Thymus (tissue), 11 donors: Measurements from ENCODE around the gene NXN. TPM values are rescaled to one million over a fixed set of nuclear protein-coding genes. Genes with fewer than 3 reads are reported as not detected.

Experiments used
- DNase-seq, 9 donors: peaks; one replicate each; pipeline ENCODE4 v3.0.0-alpha.2; 2013; ENCODE audit warnings: low spot score in 9 of 9, low read depth in 6 of 9, missing footprints in 1 of 9
- H3K27ac ChIP-seq, 2 donors: one replicate each; pipeline ENCODE4 v1.5.1; 2013; ENCODE audit warnings: control low read depth in 1 of 2, low read depth in 1 of 2, low read length in 1 of 2, mild to moderate bottlenecking in 1 of 2, moderate library complexity in 1 of 2
- H3K27me3 ChIP-seq, 2 donors: one replicate each; pipeline ENCODE4 v1.5.1; 2013; ENCODE audit warnings: low read length in 1 of 2; ENCODE audit not compliant: control insufficient read depth in 2 of 2, insufficient read depth in 1 of 2
- H3K36me3 ChIP-seq, 2 donors: one replicate each; pipeline ENCODE4 v1.5.1; 2013; ENCODE audit warnings: low read length in 1 of 2, mild to moderate bottlenecking in 1 of 2, moderate library complexity in 1 of 2; ENCODE audit not compliant: control insufficient read depth in 2 of 2, insufficient read depth in 2 of 2
- H3K4me1 ChIP-seq, 2 donors: one replicate each; pipeline ENCODE4 v1.5.1; 2013; ENCODE audit warnings: low read length in 2 of 2; ENCODE audit not compliant: control insufficient read depth in 2 of 2, insufficient read depth in 2 of 2
- H3K4me3 ChIP-seq, 2 donors: one replicate each; pipeline ENCODE4 v1.5.1; 2013; ENCODE audit warnings: low read length in 2 of 2, control low read depth in 1 of 2, mild to moderate bottlenecking in 1 of 2
- H3K9me3 ChIP-seq, 2 donors: one replicate each; pipeline ENCODE4 v1.5.1; 2013; ENCODE audit warnings: low read length in 1 of 2, mild to moderate bottlenecking in 1 of 2; ENCODE audit not compliant: control insufficient read depth in 2 of 2, insufficient read depth in 1 of 2
- WGBS: extraction: QIAGEN DNeasy Blood & Tissue Kit; methylation state at CpG from one replicate; pipeline ENCODE4 v1.1.7; 2013; 5-methylcytosine and 5-hydroxymethylcytosine counted together
- polyA plus RNA-seq: library from polyadenylated mRNA; stranded (reverse); fragments of 200-250 nt; gene quantifications from one replicate; pipeline ENCODE4 v1.2.3, GENCODE V29; 2013
- total RNA-seq: library from RNA; stranded (reverse); fragments of 120-200 nt; gene quantifications from one replicate; pipeline ENCODE4 v1.2.4, GENCODE V29; 2013
- donor health status: healthy.

NXN gene
- total and polyA plus RNA-seq, 2 donors: 16.8 to 25.7 TPM

- H3K27ac ChIP-seq: no peak overlapping the region
- no peaks in the 10 kb centered on the region for H3K27me3 ChIP-seq
- H3K9me3 ChIP-seq: no peaks in the 10 kb centered on the region
- WGBS: 93% methylated on average over 16 of the region's 16 CpGs
- no peak overlapping the region for H3K4me3 ChIP-seq
- H3K4me1 ChIP-seq: no peaks in the 10 kb centered on the region
- no peaks in the 10 kb centered on the region for H3K36me3 ChIP-seq
- DNase-seq: no peak
Observed at GRCh38 chr17:824378-824777, 155.2 kb downstream of the NXN start.

- no peaks in the 10 kb centered on the region for H3K4me1 ChIP-seq
- 96% methylated on average over 9 of the region's 9 CpGs for WGBS
- H3K27me3 ChIP-seq: no peaks in the 10 kb centered on the region
- H3K36me3 ChIP-seq: no peaks in the 10 kb centered on the region
- no peaks in the 10 kb centered on the region for H3K9me3 ChIP-seq
- H3K4me3 ChIP-seq: no peak overlapping the region
- DNase-seq: no peak
- H3K27ac ChIP-seq: no peak overlapping the region
Observed at GRCh38 chr17:823501-823902, 156.1 kb downstream of the NXN start.

- Histone ChIP-seq H3K27ac (no peak overlapping the region), H3K9me3 (no peaks in the 10 kb centered on the region), H3K36me3 (no peaks in the 10 kb centered on the region), H3K4me1 (no peaks in the 10 kb centered on the region), H3K27me3 (no peaks in the 10 kb centered on the region), H3K4me3 (no peak overlapping the region)
- WGBS: 96% methylated on average over 19 of the region's 19 CpGs
- no peak for DNase-seq
Observed at GRCh38 chr17:819251-819650, 160.3 kb downstream of the NXN start.

- no peaks in the 10 kb centered on the region for H3K4me1 ChIP-seq
- H3K27me3 ChIP-seq: no peaks in the 10 kb centered on the region
- WGBS: 97% methylated on average over 20 of the region's 20 CpGs
- H3K9me3 ChIP-seq: no peaks in the 10 kb centered on the region
- no peak overlapping the region for H3K4me3 ChIP-seq
- DNase-seq: no peak
- no peak overlapping the region for H3K27ac ChIP-seq
- H3K36me3 ChIP-seq: no peaks in the 10 kb centered on the region
Observed at GRCh38 chr17:814371-814770, 165.2 kb downstream of the NXN start.

GRCh38 chr17:812638-813204, 166.9 kb downstream of the NXN start:
- no peaks in the 10 kb centered on the region for H3K4me1 ChIP-seq
- WGBS: 96% methylated on average over 14 of the region's 14 CpGs
- DNase-seq: no peak
- no peak overlapping the region for H3K4me3 ChIP-seq
- no peak overlapping the region for H3K27ac ChIP-seq
- H3K36me3 ChIP-seq: no peaks in the 10 kb centered on the region
- H3K27me3 ChIP-seq: no peaks in the 10 kb centered on the region
- no peaks in the 10 kb centered on the region for H3K9me3 ChIP-seq

GRCh38 chr17:811051-811784, 168.4 kb downstream of the NXN start:
- WGBS: 82% methylated on average over 29 of the region's 29 CpGs
- no peaks in the 10 kb centered on the region for H3K27me3 ChIP-seq
- DNase-seq: no peak
- no peaks in the 10 kb centered on the region for H3K9me3 ChIP-seq
- no peaks in the 10 kb centered on the region for H3K36me3 ChIP-seq
- H3K4me1 ChIP-seq: no peaks in the 10 kb centered on the region
- H3K4me3 ChIP-seq: no peak overlapping the region
- H3K27ac ChIP-seq: no peak overlapping the region

GRCh38 chr17:807523-808294, 171.9 kb downstream of the NXN start:
- 91% methylated on average over 28 of the region's 28 CpGs for WGBS
- Histone ChIP-seq H3K4me1 (no peaks in the 10 kb centered on the region), H3K9me3 (no peaks in the 10 kb centered on the region), H3K27ac (no peak overlapping the region), H3K27me3 (no peaks in the 10 kb centered on the region), H3K4me3 (no peak overlapping the region), H3K36me3 (no peaks in the 10 kb centered on the region)
- no peak for DNase-seq

- Histone ChIP-seq H3K9me3 (no peaks in the 10 kb centered on the region), H3K4me1 (no peaks in the 10 kb centered on the region), H3K36me3 (no peaks in the 10 kb centered on the region), H3K4me3 (no peak overlapping the region), H3K27ac (no peak overlapping the region), H3K27me3 (no peaks in the 10 kb centered on the region)
- no peak for DNase-seq
- WGBS: 93% methylated on average over 33 of the region's 33 CpGs
Observed at GRCh38 chr17:806781-807522, 172.6 kb downstream of the NXN start.

- Histone ChIP-seq H3K9me3 (no peaks in the 10 kb centered on the region), H3K4me3 (no peak overlapping the region), H3K27ac (no peak overlapping the region), H3K4me1 (no peaks in the 10 kb centered on the region), H3K36me3 (no peaks in the 10 kb centered on the region), H3K27me3 (no peaks in the 10 kb centered on the region)
- WGBS: 91% methylated on average over 13 of the region's 13 CpGs
- DNase-seq: no peak
Observed at GRCh38 chr17:806346-806745, 173.2 kb downstream of the NXN start.
